H9 (cell line): ENCODE data around the gene PRKAG3. TPM values are rescaled to one million over a fixed set of nuclear protein-coding genes. Genes with fewer than 3 reads are reported as not detected.

Source experiments
- DNase-seq: peaks from one replicate; pipeline ENCODE4 v3.0.0-alpha.2; 2017
- H2AFZ ChIP-seq: one replicate; pipeline ENCODE4 v1.6.1; 2013; ENCODE audit warnings: mild to moderate bottlenecking, low read length, control low read depth, moderate library complexity
- H2AK5ac ChIP-seq: 2 replicates; pipeline ENCODE4 v1.6.1; 2013; ENCODE audit warnings: low read length, control low read depth, mixed read lengths; ENCODE audit not compliant: insufficient read length
- H2BK120ac ChIP-seq: one replicate; pipeline ENCODE4 v1.6.1; 2013; ENCODE audit warnings: low read depth, mild to moderate bottlenecking, low read length, control low read depth, inconsistent platforms; ENCODE audit not compliant: poor library complexity, severe bottlenecking
- H2BK12ac ChIP-seq: 2 replicates; pipeline ENCODE4 v1.6.1; 2013; ENCODE audit warnings: low read length, control low read depth, mixed read lengths, low read depth; ENCODE audit not compliant: insufficient read length
- H2BK15ac ChIP-seq: 2 replicates; pipeline ENCODE4 v1.6.1; 2013; ENCODE audit warnings: low read depth, low read length, control low read depth
- H2BK20ac ChIP-seq: one replicate; pipeline ENCODE4 v1.6.1; 2013; ENCODE audit warnings: low read depth, mild to moderate bottlenecking, low read length, control low read depth, inconsistent platforms; ENCODE audit not compliant: poor library complexity, severe bottlenecking
- H2BK5ac ChIP-seq: 2 replicates; pipeline ENCODE4 v1.6.1; 2013; ENCODE audit warnings: low read length, control low read depth, mixed read lengths; ENCODE audit not compliant: insufficient read length
- H3K14ac ChIP-seq: 2 replicates; pipeline ENCODE4 v1.6.1; 2013; ENCODE audit warnings: low read length, control low read depth; ENCODE audit not compliant: insufficient read depth
- H3K18ac ChIP-seq: 2 replicates; pipeline ENCODE4 v1.6.1; 2013; ENCODE audit warnings: low read depth, mild to moderate bottlenecking, mixed read lengths, low read length, control low read depth; ENCODE audit not compliant: insufficient read length
- H3K23ac ChIP-seq: 2 replicates; pipeline ENCODE4 v1.6.1; 2013; ENCODE audit warnings: low read length, control low read depth, mixed read lengths, low read depth; ENCODE audit not compliant: insufficient read length
- H3K23me2 ChIP-seq: 2 replicates; pipeline ENCODE4 v1.6.1; 2013; ENCODE audit warnings: low read depth, mild to moderate bottlenecking, mixed read lengths, low read length, control low read depth; ENCODE audit not compliant: insufficient read length, poor library complexity, severe bottlenecking
- H3K27ac ChIP-seq: 2 replicates; pipeline ENCODE4 v1.5.1; 2013; ENCODE audit warnings: low read length, control low read depth, mixed read lengths, low read depth; ENCODE audit not compliant: insufficient read length
- H3K27me3 ChIP-seq: 2 replicates; pipeline ENCODE4 v1.6.1; 2013; ENCODE audit warnings: low read length, control low read depth, inconsistent platforms; ENCODE audit not compliant: insufficient read depth
- H3K4ac ChIP-seq: 2 replicates; pipeline ENCODE4 v1.6.1; 2013; ENCODE audit warnings: low read depth, mild to moderate bottlenecking, control low read depth, inconsistent platforms, low read length, moderate library complexity
- H3K4me1 ChIP-seq: 2 replicates; pipeline ENCODE4 v1.6.1; 2013; ENCODE audit warnings: low read length, control low read depth, inconsistent platforms; ENCODE audit not compliant: insufficient read depth
- H3K4me2 ChIP-seq: 2 replicates; pipeline ENCODE4 v1.6.1; 2013; ENCODE audit warnings: low read length, control low read depth, mixed read lengths; ENCODE audit not compliant: insufficient read length, insufficient read depth
- H3K56ac ChIP-seq: 2 replicates; pipeline ENCODE4 v1.6.1; 2013; ENCODE audit warnings: low read depth, mild to moderate bottlenecking, mixed read lengths, low read length, control low read depth; ENCODE audit not compliant: insufficient read length
- H3K79me1 ChIP-seq: 2 replicates; pipeline ENCODE4 v1.6.1; 2013; ENCODE audit warnings: low read depth, mild to moderate bottlenecking, moderate library complexity, low read length, control low read depth, inconsistent platforms; ENCODE audit not compliant: insufficient read depth, poor library complexity, severe bottlenecking
- H3K79me2 ChIP-seq: 2 replicates; pipeline ENCODE4 v1.6.1; 2013; ENCODE audit warnings: low read length, control low read depth, inconsistent platforms; ENCODE audit not compliant: insufficient read depth
- H3K9ac ChIP-seq: 2 replicates; pipeline ENCODE4 v1.6.1; 2013; ENCODE audit warnings: low read length, control low read depth, mixed read lengths; ENCODE audit not compliant: insufficient read length; ENCODE audit errors: extremely low read depth
- H3K9me3 ChIP-seq: one replicate; pipeline ENCODE4 v1.6.1; 2013; ENCODE audit warnings: low read depth, low read length, inconsistent platforms; ENCODE audit not compliant: control insufficient read depth
- H3T11ph ChIP-seq: one replicate; pipeline ENCODE4 v1.6.1; 2013; ENCODE audit warnings: mild to moderate bottlenecking, low read length, control low read depth, inconsistent platforms
- H4K20me1 ChIP-seq: one replicate; pipeline ENCODE4 v1.6.1; 2013; ENCODE audit not compliant: control insufficient read depth, insufficient read length, insufficient read depth
- H4K5ac ChIP-seq: 2 replicates; pipeline ENCODE4 v1.6.1; 2013; ENCODE audit warnings: low read depth, mild to moderate bottlenecking, mixed read lengths, low read length, control low read depth; ENCODE audit not compliant: insufficient read length
- H4K8ac ChIP-seq: replicated peaks from 2 replicates; pipeline ENCODE4 v1.6.1; 2013; ENCODE audit warnings: low read length, control low read depth, mixed read lengths, low read depth; ENCODE audit not compliant: insufficient read length
- H4K91ac ChIP-seq: 2 replicates; pipeline ENCODE4 v1.6.1; 2013; ENCODE audit warnings: low read depth, mild to moderate bottlenecking, moderate library complexity, mixed read lengths, low read length, control low read depth; ENCODE audit not compliant: insufficient read length
- H3K27ac Mint-ChIP-seq, 3 experiments: 2 replicates in 2 of 3; 3 replicates in 1 of 3; pipeline ENCODE4 v1.8.0; 2020 to 2021; ENCODE audit warnings: mixed read lengths in 3 of 3, mild to moderate bottlenecking in 1 of 3, moderate library complexity in 1 of 3
- H3K27me3 Mint-ChIP-seq: 2 replicates; pipeline ENCODE4 v1.8.0; 2021; ENCODE audit warnings: low read depth, mild to moderate bottlenecking, moderate library complexity, mixed read lengths
- H3K36me3 Mint-ChIP-seq, 3 experiments: 2 replicates in 2 of 3; 3 replicates in 1 of 3; pipeline ENCODE4 v1.8.0; 2020 to 2021; ENCODE audit warnings: low read depth in 3 of 3, mixed read lengths in 3 of 3; ENCODE audit not compliant: insufficient read depth in 1 of 3
- H3K4me1 Mint-ChIP-seq, 2 experiments: 2 replicates each; pipeline ENCODE4 v1.8.0; 2020; ENCODE audit warnings: mixed read lengths in 2 of 2
- H3K4me3 Mint-ChIP-seq, 2 experiments: 2 replicates in 1 of 2; 3 replicates in 1 of 2; pipeline ENCODE4 v1.8.0; 2020 to 2021; ENCODE audit warnings: mild to moderate bottlenecking in 2 of 2, mixed read lengths in 2 of 2, moderate library complexity in 1 of 2
- H3K9me3 Mint-ChIP-seq, 2 experiments: 2 replicates in 1 of 2; 3 replicates in 1 of 2; pipeline ENCODE4 v1.8.0; 2020; ENCODE audit warnings: mild to moderate bottlenecking in 2 of 2, mixed read lengths in 2 of 2, moderate library complexity in 1 of 2
- WGBS: extraction: QIAGEN DNeasy Blood & Tissue Kit; methylation state at CpG from one replicate; pipeline ENCODE4 v1.1.7; 2013; ENCODE audit warnings: missing lambda C conversion rate, low lambda C conversion rate, mixed read lengths; ENCODE audit not compliant: insufficient read length; ENCODE audit errors: extremely low coverage; 5-methylcytosine and 5-hydroxymethylcytosine counted together
- total RNA-seq: library from RNA; stranded (reverse); gene quantifications from 2 replicates; pipeline ENCODE4 v1.2.1, GENCODE V29; 2021
- TF ChIP-seq, protein P1 (sequence below): fragments of 200-600 bp; sonication (generic); conservative IDR thresholded peaks from 3 replicates; pipeline ENCODE4 v1.8.0; 2021; ENCODE audit warnings: antibody characterized with exemption, mild to moderate bottlenecking

PRKAG3 gene
- total RNA-seq, 1 experiment from 2014 or later, result not detected

DNA sequence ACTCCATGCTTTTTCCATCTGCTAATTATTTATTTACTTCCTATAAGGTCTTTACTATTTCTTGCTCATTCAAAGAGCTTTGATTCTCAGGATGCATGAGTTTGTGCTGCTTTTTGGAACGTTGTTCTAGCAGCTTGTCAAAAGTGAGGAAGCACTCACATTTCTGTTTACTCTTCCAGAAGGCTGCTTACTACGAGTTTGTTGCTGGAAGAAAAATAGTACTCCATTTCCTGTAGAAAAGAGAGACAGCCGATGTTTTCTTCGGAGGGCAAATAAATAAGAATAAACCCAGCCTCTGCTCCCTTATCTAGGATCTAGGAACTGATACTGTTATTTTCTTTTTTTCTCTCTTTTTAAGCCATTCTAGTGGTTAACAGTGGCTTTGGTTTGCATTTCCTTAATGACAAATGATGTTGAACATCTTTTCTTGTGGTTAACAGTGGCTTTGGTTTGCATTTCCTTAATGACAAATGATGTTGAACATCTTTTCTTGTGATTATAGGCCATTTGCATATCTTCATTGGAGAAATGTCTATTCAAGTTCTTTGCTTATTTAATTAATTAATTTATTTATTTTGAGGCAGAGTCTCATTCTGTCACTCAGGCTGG, 29.1 kb downstream of the PRKAG3 start:
- H2BK12ac ChIP-seq, result no peak overlapping the region
- H3K23ac ChIP-seq, result no peak overlapping the region
- Mint-ChIP-seq H3K4me3 (no peak overlapping the region), H3K27me3 (peaks cover 3% of the 10 kb centered on the region; the same call in 1 of the 2 replicates), H3K27ac (no peak overlapping the region), H3K9me3 (peaks cover 12 to 16% of the 10 kb centered on the region in 2 experiments), H3K4me1 (peaks cover 27 to 32% of the 10 kb centered on the region in 2 experiments), H3K36me3 (peaks cover 5 to 15% (median 8%) of the 10 kb centered on the region in 3 experiments)
- H3K27me3 ChIP-seq, result no peaks in the 10 kb centered on the region
- H3T11ph ChIP-seq, result no peak overlapping the region
- TF ChIP-seq, protein P1, sequence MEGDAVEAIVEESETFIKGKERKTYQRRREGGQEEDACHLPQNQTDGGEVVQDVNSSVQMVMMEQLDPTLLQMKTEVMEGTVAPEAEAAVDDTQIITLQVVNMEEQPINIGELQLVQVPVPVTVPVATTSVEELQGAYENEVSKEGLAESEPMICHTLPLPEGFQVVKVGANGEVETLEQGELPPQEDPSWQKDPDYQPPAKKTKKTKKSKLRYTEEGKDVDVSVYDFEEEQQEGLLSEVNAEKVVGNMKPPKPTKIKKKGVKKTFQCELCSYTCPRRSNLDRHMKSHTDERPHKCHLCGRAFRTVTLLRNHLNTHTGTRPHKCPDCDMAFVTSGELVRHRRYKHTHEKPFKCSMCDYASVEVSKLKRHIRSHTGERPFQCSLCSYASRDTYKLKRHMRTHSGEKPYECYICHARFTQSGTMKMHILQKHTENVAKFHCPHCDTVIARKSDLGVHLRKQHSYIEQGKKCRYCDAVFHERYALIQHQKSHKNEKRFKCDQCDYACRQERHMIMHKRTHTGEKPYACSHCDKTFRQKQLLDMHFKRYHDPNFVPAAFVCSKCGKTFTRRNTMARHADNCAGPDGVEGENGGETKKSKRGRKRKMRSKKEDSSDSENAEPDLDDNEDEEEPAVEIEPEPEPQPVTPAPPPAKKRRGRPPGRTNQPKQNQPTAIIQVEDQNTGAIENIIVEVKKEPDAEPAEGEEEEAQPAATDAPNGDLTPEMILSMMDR, result no peak
- H2AK5ac ChIP-seq, result no peak overlapping the region
- no CpG with 5 or more reads among the region's 4 CpGs for WGBS
- peaks cover 3% of the 10 kb centered on the region; the same call in 1 of the 2 replicates for H3K4me1 ChIP-seq
- H3K9me3 ChIP-seq, result no peaks in the 10 kb centered on the region
- no peak overlapping the region for H3K14ac ChIP-seq
- no peak overlapping the region for H2BK15ac ChIP-seq
- H4K20me1 ChIP-seq, result no peaks in the 10 kb centered on the region
- no peak overlapping the region for H4K5ac ChIP-seq
- H3K4ac ChIP-seq, result no peak overlapping the region
- no peak overlapping the region for H3K56ac ChIP-seq
- no peak overlapping the region for H3K9ac ChIP-seq
- H3K27ac ChIP-seq, result no peak overlapping the region
- no peak overlapping the region for H2AFZ ChIP-seq
- H3K79me1 ChIP-seq, result no peaks in the 10 kb centered on the region
- H2BK20ac ChIP-seq, result no peak overlapping the region
- no peak overlapping the region for H4K91ac ChIP-seq
- no peaks in the 10 kb centered on the region for H3K23me2 ChIP-seq
- H2BK120ac ChIP-seq, result no peak overlapping the region
- H3K4me2 ChIP-seq, result no peak overlapping the region
- H3K18ac ChIP-seq, result no peak overlapping the region
- no peak overlapping the region for H4K8ac ChIP-seq
- no peak overlapping the region for H2BK5ac ChIP-seq
- no peak for DNase-seq
- H3K79me2 ChIP-seq, result no peaks in the 10 kb centered on the region
